Activated T-cell treated with anti-CD3 and anti-CD28 coated beads for 24 hours (primary cell): ENCODE measurements around the gene RAD51B.
"Not testable (repeated sequence)": the region's sequence is repeated elsewhere in the genome, so short reads cannot be mapped to it uniquely, and the experiment has no call there.

Experiments used
- DNase-seq: peaks from one replicate; pipeline ENCODE4 v3.0.0-alpha.2; 2020; ENCODE audit warnings: low read depth

RAD51B gene

GRCh38 chr14:67949771-67950170 lies 130.2 kb downstream of the RAD51B start:
- DNase-seq, result no peak

- DNase-seq, result no peak
Observed at GRCh38 chr14:67950386-67950785, 130.8 kb downstream of the RAD51B start.

GRCh38 chr14:67951529-67952135 lies 132.1 kb downstream of the RAD51B start:
- no peak for DNase-seq

- DNase-seq, result no peak
Observed at GRCh38 chr14:67952381-67952780, 132.8 kb downstream of the RAD51B start.

GRCh38 chr14:67952786-67953185 lies 133.2 kb downstream of the RAD51B start:
- DNase-seq, result no peak

GRCh38 chr14:67955261-67955660 lies 135.7 kb downstream of the RAD51B start:
- DNase-seq, result no peak

GRCh38 chr14:67957946-67958345 lies 138.4 kb downstream of the RAD51B start:
- no peak for DNase-seq

- DNase-seq, result no peak
Observed at GRCh38 chr14:67961676-67962075, 142.1 kb downstream of the RAD51B start.

GRCh38 chr14:67962215-67962644 lies 142.7 kb downstream of the RAD51B start:
- no peak for DNase-seq

GRCh38 chr14:67963545-67963944 lies 144.0 kb downstream of the RAD51B start:
- no peak for DNase-seq

GRCh38 chr14:67963960-67964812 lies 144.6 kb downstream of the RAD51B start:
- DNase-seq, result no peak

- no peak for DNase-seq
Observed at GRCh38 chr14:67965696-67966095, 146.1 kb downstream of the RAD51B start.

- no peak for DNase-seq
Observed at GRCh38 chr14:67967206-67967605, 147.6 kb downstream of the RAD51B start.

GRCh38 chr14:67967970-67968369 lies 148.4 kb downstream of the RAD51B start:
- DNase-seq, result not testable (repeated sequence)

GRCh38 chr14:67970923-67971322 lies 151.3 kb downstream of the RAD51B start:
- DNase-seq, result no peak

GRCh38 chr14:67971627-67972625 lies 152.3 kb downstream of the RAD51B start:
- no peak for DNase-seq

GRCh38 chr14:67973436-67973835 lies 153.9 kb downstream of the RAD51B start:
- DNase-seq, result no peak

- DNase-seq, result no peak
Observed at GRCh38 chr14:67975470-67975869, 155.9 kb downstream of the RAD51B start.

GRCh38 chr14:67977434-67978034 lies 158.0 kb downstream of the RAD51B start:
- DNase-seq, result no peak

- DNase-seq, result no peak
Observed at GRCh38 chr14:67978749-67979148, 159.2 kb downstream of the RAD51B start.

GRCh38 chr14:67982711-67983608 lies 163.4 kb downstream of the RAD51B start:
- no peak for DNase-seq
